Hematopoietic multipotent progenitor cell treated with erythropoietin and hydrocortisone succinate and interleukin-3 and kit ligand, for 15 days (in vitro differentiated cells): ENCODE data around the gene ZNF358.

Experiments used
- DNase-seq: peaks from one replicate; pipeline ENCODE4 v3.0.0-alpha.2; 2015; ENCODE audit warnings: low spot score

The ZNF358 gene

DNA sequence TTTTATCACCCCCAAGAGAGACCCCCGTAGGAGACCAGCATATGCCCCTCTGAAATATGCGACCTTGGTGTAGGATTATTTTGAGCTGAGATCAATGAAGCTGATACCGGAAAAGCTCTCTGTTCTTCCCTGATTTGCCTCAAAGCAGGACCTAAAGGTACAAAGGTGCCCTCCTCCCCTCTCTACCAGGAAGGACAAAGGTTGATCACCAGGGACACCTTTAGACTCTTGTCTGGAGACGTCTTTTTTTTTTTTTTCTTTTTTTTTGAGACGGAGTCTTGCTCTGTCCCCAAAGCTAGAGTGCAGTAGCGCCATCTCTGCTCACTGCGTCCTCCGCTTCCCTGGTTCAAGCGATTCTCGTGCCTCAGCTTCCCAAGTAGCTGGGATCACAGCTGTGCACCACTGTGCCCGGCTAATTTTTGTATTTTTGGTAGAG lies 26.3 kb upstream of the ZNF358 start:
- DNase-seq, result no peak

DNA sequence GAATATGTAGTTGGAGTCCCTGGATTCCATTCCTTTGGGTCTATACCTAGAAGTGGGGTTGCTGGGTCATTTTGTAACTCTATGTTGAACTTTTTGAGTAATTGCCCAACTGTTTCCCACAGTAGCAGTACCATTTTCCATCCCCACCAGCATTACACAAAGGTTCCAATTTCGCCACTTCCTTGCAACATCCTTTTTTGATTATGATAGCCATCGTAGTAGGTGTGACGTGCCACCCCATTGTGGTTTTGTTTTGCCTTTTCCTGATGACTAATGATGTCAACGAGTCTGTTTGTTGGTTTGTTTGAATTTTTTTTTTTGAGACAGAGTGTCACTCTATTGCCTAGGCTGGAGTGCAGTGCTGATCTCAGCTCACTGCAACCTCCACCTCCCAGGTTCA lies 23.8 kb upstream of the ZNF358 start:
- DNase-seq, result no peak

DNA sequence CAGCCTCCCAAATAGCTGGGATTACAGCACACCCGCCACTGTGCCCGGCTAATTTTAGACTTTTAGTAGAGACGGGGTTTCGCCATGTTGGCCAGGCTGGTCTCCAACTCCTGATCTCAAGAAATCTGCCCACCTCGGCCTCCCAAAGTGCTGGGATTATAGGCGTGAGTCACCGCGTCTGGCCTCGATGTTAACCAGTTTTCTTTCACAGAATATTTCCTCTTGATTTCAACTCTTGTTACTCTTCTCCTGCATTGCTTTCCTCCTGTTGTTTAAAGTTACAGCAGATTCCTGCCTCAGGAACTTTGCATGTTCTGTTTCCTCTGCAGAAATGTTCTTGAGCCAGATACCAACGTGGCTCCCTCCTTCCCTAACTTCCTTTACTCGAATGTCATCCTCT lies 23.3 kb upstream of the ZNF358 start:
- no peak for DNase-seq

DNA sequence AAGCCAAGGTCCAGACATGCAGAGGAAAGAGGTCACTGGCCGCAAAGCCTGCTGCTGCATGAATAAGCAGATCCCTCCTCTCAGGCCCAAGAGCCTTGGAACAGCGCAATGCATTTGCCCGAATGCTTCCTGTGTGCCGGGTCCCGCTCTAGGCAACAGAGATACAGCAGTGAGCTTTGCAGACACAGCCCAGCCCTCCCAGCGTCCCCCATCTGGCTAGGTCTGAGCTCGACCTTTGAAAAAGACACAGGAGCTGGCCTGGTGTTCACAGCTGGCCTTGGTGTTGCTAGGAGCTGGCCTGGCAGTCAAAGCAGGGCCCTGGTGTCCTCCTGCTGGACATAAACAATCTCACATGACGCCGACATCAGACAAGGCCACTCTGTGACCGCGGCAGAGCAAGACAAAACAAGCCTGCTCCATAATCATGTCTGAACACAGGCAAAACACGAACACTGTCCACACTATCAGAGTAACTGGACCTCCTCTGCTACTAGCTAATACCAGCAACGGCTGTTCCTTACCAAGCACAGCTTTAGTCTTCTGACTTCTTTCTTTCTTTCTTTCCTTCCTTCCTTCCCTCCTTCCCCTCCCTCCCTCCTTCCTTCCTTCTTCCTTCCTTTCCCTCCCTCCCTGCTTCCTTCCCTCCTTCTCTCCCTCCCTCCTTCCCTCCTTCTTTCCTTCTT lies 21.3 kb upstream of the ZNF358 start:
- DNase-seq, result no peak

GRCh38 chr19:7497292-7497691 lies 18.6 kb upstream of the ZNF358 start:
- no peak for DNase-seq

- peak; percentile 30 for DNase-seq
These were observed 15.0 kb upstream of the ZNF358 start for GRCh38 chr19:7500811-7501450.

- DNase-seq, result no peak
These were observed 13.4 kb upstream of the ZNF358 start for GRCh38 chr19:7502552-7502951.

DNA sequence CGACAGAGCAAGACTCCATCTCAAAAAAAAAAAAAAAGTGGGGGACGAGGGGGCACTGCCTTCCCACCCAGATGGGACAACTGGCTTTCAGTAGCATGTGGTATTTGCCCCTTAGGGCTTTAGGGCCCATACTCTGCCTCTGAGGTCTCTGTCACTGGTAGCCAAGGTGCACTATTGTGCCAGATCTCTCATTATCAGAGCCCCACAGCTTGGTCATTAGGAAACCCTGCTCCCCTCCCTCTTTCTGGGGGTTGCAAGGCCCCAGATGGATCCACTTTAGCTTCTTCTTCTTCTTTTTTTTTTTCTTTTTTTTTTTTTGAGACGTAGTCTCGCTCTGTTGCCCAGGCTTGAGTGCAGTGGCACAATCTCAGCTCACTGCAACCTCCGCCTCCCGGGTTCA lies 11.2 kb upstream of the ZNF358 start:
- DNase-seq, result peak; percentile 64

GRCh38 chr19:7505288-7505681 lies 10.6 kb upstream of the ZNF358 start:
- no peak for DNase-seq

- DNase-seq, result peak; percentile 78
These were observed 10.1 kb upstream of the ZNF358 start for GRCh38 chr19:7505682-7506384.

- peak; percentile 87 for DNase-seq
These were observed 9.2 kb upstream of the ZNF358 start for GRCh38 chr19:7506385-7507328.

DNA sequence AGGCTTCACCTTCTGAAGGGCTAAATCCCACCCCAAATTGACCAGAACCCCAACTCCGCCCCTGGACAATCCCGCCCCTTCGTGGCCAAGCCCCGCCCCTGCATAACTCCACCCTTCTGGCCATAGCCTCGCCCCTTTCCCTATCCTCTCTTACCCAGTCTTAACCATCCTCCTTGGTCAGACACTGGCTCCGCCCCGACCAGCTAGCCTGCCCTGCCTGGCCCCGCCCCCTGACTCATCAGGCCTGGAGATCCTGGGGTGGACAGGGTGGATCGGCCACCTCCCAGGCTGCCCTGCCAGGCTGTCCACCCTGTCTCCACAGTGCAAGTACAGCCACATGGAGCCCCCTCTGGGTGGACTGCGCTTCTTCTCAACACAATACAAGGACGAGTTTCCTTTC lies 8.0 kb upstream of the ZNF358 start:
- peak; percentile 80 for DNase-seq

DNA sequence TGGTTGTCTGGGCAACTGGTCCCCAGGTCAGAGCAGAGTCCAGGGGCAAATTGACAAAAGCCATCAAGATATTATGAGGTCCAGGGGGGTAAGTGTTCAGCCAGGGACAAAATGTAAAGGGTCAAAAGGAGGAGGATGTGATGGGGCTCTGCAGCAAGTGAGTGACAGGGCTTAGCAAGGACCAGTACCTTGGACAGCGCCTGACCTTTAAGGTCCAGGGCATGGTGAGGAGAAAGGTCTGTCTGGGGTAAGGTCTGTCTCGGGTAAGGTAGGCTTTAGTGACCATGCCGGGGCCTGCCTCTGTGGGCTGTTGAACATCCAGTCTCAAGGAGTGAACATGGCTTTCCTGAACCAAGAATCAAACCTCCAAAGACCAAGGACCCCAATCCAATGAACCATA lies 6.3 kb upstream of the ZNF358 start:
- no peak for DNase-seq

GRCh38 chr19:7512400-7512851 lies 3.5 kb upstream of the ZNF358 start:
- DNase-seq, result no peak

DNA sequence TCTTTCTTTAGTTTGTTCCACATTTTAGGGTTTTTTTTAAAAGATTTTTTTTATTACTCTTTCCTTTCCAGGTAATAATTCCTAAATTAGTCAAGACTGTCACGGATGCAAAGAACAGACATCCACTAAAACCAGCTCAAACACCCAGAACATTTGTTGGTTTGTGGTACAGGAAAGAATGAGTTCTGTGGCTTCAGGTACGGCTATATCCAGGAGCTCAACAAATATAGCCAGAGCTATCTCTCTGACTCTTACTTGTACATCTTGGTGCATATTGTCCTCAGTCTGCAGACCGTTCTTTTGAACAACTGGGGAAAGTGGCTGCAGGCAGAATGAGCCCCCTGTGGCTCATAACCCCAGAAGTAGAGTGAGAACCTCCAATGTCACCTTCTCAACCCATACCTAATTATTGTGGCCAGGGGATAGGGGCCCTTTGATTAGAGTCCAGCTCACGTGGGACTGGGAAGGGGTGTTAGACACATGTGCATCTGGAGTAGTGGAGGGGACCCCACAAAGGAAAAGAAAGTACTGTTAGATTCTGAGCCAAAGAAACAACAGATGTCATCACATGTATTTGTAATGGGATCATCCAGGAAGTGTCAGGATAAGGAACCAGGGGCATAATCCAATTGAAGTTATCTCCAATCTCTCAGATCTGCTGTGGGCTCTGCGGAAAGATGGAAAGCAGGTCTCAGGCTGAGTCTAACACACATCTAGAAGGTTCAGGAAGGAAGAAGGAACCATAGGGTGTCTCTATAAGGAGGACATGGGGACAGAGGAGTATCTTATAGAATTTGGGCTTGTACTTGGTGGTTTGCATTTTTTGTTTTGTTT lies 1.9 kb upstream of the ZNF358 start:
- DNase-seq, result no peak

GRCh38 chr19:7515110-7515644 lies 726 bp upstream of the ZNF358 start:
- DNase-seq, result no peak

DNA sequence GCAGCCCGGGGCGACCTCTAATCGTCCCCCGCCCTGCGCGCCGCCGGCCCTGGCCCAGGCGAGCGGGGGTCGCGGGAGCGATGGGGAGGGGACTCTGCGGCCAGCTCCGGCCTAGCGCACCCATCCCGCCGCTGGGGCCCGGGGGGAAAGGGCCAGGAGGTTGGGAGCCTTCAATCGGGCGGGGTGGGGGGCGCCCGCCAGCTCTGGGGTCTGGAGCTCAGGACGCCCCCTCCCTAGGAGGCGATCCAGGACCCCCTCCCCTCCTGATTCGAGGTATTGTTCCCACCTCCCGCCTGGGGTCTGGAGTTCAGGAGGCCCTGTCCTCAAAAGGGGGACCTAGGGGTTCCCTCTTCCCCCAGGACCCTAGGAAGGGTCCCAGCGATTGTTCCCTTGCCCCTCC lies 430 bp downstream of the ZNF358 start:
- DNase-seq, result no peak

GRCh38 chr19:7516878-7517277 lies 975 bp downstream of the ZNF358 start:
- no peak for DNase-seq

DNA sequence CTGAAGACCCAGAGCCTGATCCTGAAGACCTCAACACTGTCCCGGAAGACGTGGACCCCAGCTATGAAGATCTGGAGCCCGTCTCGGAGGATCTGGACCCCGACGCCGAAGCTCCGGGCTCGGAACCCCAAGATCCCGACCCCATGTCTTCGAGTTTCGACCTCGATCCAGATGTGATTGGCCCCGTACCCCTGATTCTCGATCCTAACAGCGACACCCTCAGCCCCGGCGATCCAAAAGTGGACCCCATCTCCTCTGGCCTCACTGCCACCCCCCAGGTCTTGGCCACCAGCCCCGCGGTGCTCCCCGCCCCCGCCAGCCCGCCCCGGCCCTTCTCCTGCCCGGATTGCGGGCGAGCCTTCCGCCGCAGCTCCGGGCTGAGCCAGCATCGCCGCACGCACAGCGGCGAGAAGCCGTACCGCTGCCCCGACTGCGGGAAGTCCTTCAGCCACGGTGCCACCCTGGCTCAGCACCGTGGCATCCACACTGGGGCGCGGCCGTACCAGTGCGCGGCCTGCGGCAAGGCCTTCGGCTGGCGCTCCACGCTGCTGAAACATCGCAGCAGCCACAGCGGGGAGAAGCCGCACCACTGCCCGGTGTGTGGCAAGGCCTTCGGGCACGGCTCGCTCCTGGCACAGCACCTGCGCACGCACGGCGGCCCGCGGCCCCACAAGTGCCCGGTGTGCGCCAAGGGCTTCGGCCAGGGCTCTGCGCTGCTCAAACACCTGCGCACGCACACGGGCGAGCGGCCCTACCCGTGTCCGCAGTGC lies 3.6 kb downstream of the ZNF358 start:
- no peak for DNase-seq
